GM12878 (cell line): Measurements from ENCODE around the gene SPRED3. TPM values are rescaled to one million over a fixed set of nuclear protein-coding genes. Genes with fewer than 3 reads are reported as not detected.

Experiments
- ATF2 ChIP-seq: IDR thresholded peaks from 2 replicates; pipeline ENCODE4 v1.6.1; 2012; ENCODE audit warnings: low read length, inconsistent platforms
- ATF7 ChIP-seq: fragments of 450-650 bp; IDR thresholded peaks from 2 replicates; pipeline ENCODE4 v1.6.1; 2016; ENCODE audit warnings: low read depth, mild to moderate bottlenecking
- CHD2 ChIP-seq: IDR thresholded peaks from 2 replicates; pipeline ENCODE4 v1.6.1; 2011; ENCODE audit warnings: low read depth, low read length, improper control_type of control experiment, borderline replicate concordance
- CREM ChIP-seq: IDR thresholded peaks from 2 replicates; pipeline ENCODE4 v1.6.1; 2014; ENCODE audit warnings: antibody characterized with exemption, low read depth
- CTCF ChIP-seq, 3 experiments: IDR thresholded peaks in 2 of 3; conservative IDR thresholded peaks in 1 of 3; 2 replicates each; pipeline ENCODE4 v1.5.1; 2011; ENCODE audit warnings: low read depth in 3 of 3, low read length in 3 of 3, mild to moderate bottlenecking in 3 of 3, control low read depth in 2 of 3, moderate library complexity in 2 of 3, inconsistent platforms in 1 of 3, mixed read lengths in 1 of 3; ENCODE audit not compliant: control insufficient read depth in 2 of 3, insufficient read depth in 1 of 3; ENCODE audit errors: extremely low read depth in 1 of 3
- IRF3 ChIP-seq: fragments of 450-650 bp; IDR thresholded peaks from 2 replicates; pipeline ENCODE4 v1.6.1; 2014; ENCODE audit warnings: mild to moderate bottlenecking
- MYB ChIP-seq: fragments of 150-350 bp; IDR thresholded peaks from 2 replicates; pipeline ENCODE4 v1.6.1; 2014; ENCODE audit warnings: mild to moderate bottlenecking, low read depth, low read length, borderline replicate concordance
- NBN ChIP-seq: fragments of 450-650 bp; IDR thresholded peaks from 2 replicates; pipeline ENCODE4 v1.6.1; 2016
- NFYB ChIP-seq: IDR thresholded peaks from 2 replicates; pipeline ENCODE4 v1.6.1; 2011; ENCODE audit warnings: low read depth, mild to moderate bottlenecking, low read length, improper control_type of control experiment, moderate library complexity; ENCODE audit not compliant: insufficient read depth
- RB1 ChIP-seq: fragments of 450-650 bp; formaldehyde crosslinking; IDR thresholded peaks from 2 replicates; pipeline ENCODE4 v1.6.1; 2017; ENCODE audit warnings: mild to moderate bottlenecking, borderline replicate concordance
- RELA ChIP-seq: fragments of 450-650 bp; IDR thresholded peaks from 2 replicates; pipeline ENCODE4 v1.8.0; 2014; ENCODE audit warnings: borderline replicate concordance; ENCODE audit not compliant: partially characterized antibody
- SMAD5 ChIP-seq: IDR thresholded peaks from 2 replicates; pipeline ENCODE4 v1.6.1; 2016; ENCODE audit warnings: antibody characterized with exemption, low read depth
- SREBF2 ChIP-seq: IDR thresholded peaks from 2 replicates; pipeline ENCODE4 v1.6.1; 2012; ENCODE audit warnings: mild to moderate bottlenecking, low read length
- TAF1 ChIP-seq: IDR thresholded peaks from 2 replicates; pipeline ENCODE4 v1.6.1; 2011; ENCODE audit warnings: mild to moderate bottlenecking, low read depth, low read length, borderline replicate concordance
- YBX1 ChIP-seq: fragments of 450-650 bp; IDR thresholded peaks from 2 replicates; pipeline ENCODE4 v1.6.1; 2016; ENCODE audit warnings: antibody characterized with exemption
- ZBTB4 ChIP-seq: fragments of 450-650 bp; formaldehyde crosslinking; IDR thresholded peaks from 2 replicates; pipeline ENCODE4 v1.4.0; 2022; ENCODE audit warnings: mild to moderate bottlenecking, moderate library complexity
- ZBTB40 ChIP-seq: fragments of 450-650 bp; IDR thresholded peaks from 2 replicates; pipeline ENCODE4 v1.6.1; 2016; ENCODE audit warnings: mild to moderate bottlenecking, moderate library complexity, borderline replicate concordance
- ZZZ3 ChIP-seq: IDR thresholded peaks from 2 replicates; pipeline ENCODE4 v1.6.1; 2011; ENCODE audit warnings: low read depth; ENCODE audit not compliant: control insufficient read depth, insufficient read length
- polyA plus RNA-seq, 11 experiments: library from polyadenylated mRNA; depleted of rRNA in 4 of 11; unstranded in 6 of 11; stranded (reverse) in 5 of 11; fragments of >200 nt; fragmentation: Nextera tagmentation in 4 of 11; fragmentation: Illumina TruSeq in 1 of 11; extraction: Ambion mirVana in 4 of 11; extraction: Trizol in 1 of 11; gene quantifications; 1 replicate in 1 of 11; 2 replicates in 10 of 11; pipeline versions ENCODE4 v1.2.1 to v1.2.3, GENCODE V29; 2011 to 2016; ENCODE audit warnings: inconsistent platforms in 2 of 11, missing spikeins in 2 of 11, low read depth in 1 of 11
- total RNA-seq, 4 experiments: library from RNA; depleted of rRNA in 3 of 4; stranded (reverse); fragments of >200 nt in 3 of 4; fragmentation: Illumina TruSeq in 1 of 4; extraction: Trizol in 1 of 4; gene quantifications; 2 replicates each; pipeline versions ENCODE4 v1.2.1 to v1.2.3, GENCODE V29; 2013 to 2021

SPRED3 gene
- total and polyA plus RNA-seq, 10 of the 15 experiments (the other 5 are each of a cell fraction or from before 2014, with no cell fraction given), result 0.09 to 1.5 (median 0.31) TPM; not detected in 2

- TF ChIP-seq CTCF (IDR thresholded peaks at IDR 0.05 in 2 of 3, conservative IDR thresholded peaks at IDR 0.05 in 1 of 3; ENCODE audit: control insufficient read depth in 2 of 3, extremely low read depth in 1 of 3, insufficient read depth in 1 of 3, low read depth in 3 of 3, low read length in 3 of 3) (peak in 2 of 3 experiments; percentile 19 to 42; a peak in 3 of 6 replicates), NBN (peak; percentile 74), IRF3 (no peak), SMAD5 (peak; percentile 83), RELA (peak; percentile 48), ATF7 (peak; percentile 85), ZBTB4 (no peak), RB1 (peak; percentile 73; the same call in 1 of the 2 replicates), ZZZ3 (no peak), ZBTB40 (peak; percentile 87; the same call in 1 of the 2 replicates), TAF1 (peak; percentile 99), MYB (peak; percentile 88), SREBF2 (no peak; the same call in 1 of the 2 replicates), ATF2 (no peak), CHD2 (peak; percentile 79), YBX1 (no peak), CREM (peak; percentile 92), NFYB (no peak)
Measured at GRCh38 chr19:38374332-38375097, 14.0 kb upstream of the SPRED3 start, which contains the start of gene PSMD8 (continued).
